ENCODE results near the gene IL6ST.
"Not testable (repeated sequence)": the region's sequence is repeated elsewhere in the genome, so short reads cannot be mapped to it uniquely, and the experiment has no call there.

IL6ST gene

GRCh38 chr5:55989860-55990259, 4.9 kb downstream of the IL6ST start:
- Histone ChIP-seq H4K20me1 (ENCODE audit: insufficient read depth, low read length) (no peaks in the 10 kb centered on the region), H3F3A (ENCODE audit: insufficient read depth, low read length) (no peaks in the 10 kb centered on the region), H3K9me2 (ENCODE audit: low read depth, low read length) (no peaks in the 10 kb centered on the region), H3K4me3 (ENCODE audit: low read depth, low read length, poor library complexity, severe bottlenecking) (no peak overlapping the region), H3K4me1 (ENCODE audit: insufficient read depth, low read length, severe bottlenecking) (peaks cover 15% of the 10 kb centered on the region), H3K9ac (ENCODE audit: low read length) (no peak overlapping the region), H3K4me2 (ENCODE audit: low read length) (no peak overlapping the region), H3K36me3 (ENCODE audit: insufficient read depth, low read length) (no peaks in the 10 kb centered on the region), H3K9me3 (ENCODE audit: low read length) (no peaks in the 10 kb centered on the region), H2AFZ (ENCODE audit: low read length) (no peak overlapping the region), H3K27me3 (ENCODE audit: insufficient read depth, low read length) (no peaks in the 10 kb centered on the region), H3K79me2 (ENCODE audit: insufficient read depth, low read length) (no peaks in the 10 kb centered on the region), H3K27ac (ENCODE audit: low read depth, low read length, poor library complexity, severe bottlenecking) (no peak overlapping the region)
- TF ChIP-seq EZH2 (IDR thresholded peaks at IDR 0.05; ENCODE audit: borderline replicate concordance, low read length): no peak

DNA sequence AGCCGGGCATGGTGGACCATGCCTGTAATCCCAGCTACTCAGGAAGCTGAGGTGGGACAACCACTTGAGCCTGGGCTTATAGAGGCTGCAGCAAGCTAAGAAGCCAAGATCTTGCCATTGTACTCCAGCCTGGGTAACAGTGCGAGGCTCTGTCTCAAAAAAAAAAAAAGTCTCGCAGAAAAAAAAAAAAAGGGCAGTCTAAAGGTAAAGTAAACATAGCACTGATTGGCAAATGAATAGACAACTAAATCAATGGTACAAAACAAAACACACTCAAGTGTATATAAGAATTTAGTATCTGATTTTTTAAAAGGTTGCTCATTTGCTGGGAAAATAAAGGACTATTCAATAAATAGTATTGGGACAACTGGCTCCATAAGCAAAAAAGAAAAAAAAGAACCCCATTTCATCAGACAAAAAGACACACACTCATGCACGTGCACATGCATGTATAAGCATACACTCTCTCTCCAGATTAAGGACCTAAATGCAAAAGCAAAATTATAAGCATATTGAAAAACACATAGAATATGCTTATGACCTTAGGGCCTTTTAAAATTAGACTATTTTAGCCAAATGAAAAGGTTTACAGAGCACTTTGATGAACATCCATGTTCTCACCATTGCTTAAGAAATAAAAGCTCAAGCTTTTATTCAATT, 5.7 kb downstream of the IL6ST start:
- TF ChIP-seq EZH2 (IDR thresholded peaks at IDR 0.05; ENCODE audit: borderline replicate concordance, low read length): no peak
- TF ChIP-seq, protein P1, sequence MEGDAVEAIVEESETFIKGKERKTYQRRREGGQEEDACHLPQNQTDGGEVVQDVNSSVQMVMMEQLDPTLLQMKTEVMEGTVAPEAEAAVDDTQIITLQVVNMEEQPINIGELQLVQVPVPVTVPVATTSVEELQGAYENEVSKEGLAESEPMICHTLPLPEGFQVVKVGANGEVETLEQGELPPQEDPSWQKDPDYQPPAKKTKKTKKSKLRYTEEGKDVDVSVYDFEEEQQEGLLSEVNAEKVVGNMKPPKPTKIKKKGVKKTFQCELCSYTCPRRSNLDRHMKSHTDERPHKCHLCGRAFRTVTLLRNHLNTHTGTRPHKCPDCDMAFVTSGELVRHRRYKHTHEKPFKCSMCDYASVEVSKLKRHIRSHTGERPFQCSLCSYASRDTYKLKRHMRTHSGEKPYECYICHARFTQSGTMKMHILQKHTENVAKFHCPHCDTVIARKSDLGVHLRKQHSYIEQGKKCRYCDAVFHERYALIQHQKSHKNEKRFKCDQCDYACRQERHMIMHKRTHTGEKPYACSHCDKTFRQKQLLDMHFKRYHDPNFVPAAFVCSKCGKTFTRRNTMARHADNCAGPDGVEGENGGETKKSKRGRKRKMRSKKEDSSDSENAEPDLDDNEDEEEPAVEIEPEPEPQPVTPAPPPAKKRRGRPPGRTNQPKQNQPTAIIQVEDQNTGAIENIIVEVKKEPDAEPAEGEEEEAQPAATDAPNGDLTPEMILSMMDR (IDR thresholded peaks at IDR 0.05; ENCODE audit: low read length): no peak
- Histone ChIP-seq H2AFZ (ENCODE audit: low read length) (no peak overlapping the region), H3K4me3 (ENCODE audit: low read depth, low read length, poor library complexity, severe bottlenecking) (no peak overlapping the region), H3K9ac (ENCODE audit: low read length) (no peak overlapping the region), H3K4me1 (ENCODE audit: insufficient read depth, low read length, severe bottlenecking) (peaks cover 12% of the 10 kb centered on the region), H3F3A (ENCODE audit: insufficient read depth, low read length) (no peaks in the 10 kb centered on the region), H3K27me3 (ENCODE audit: insufficient read depth, low read length) (no peaks in the 10 kb centered on the region), H3K9me2 (ENCODE audit: low read depth, low read length) (no peaks in the 10 kb centered on the region), H4K20me1 (ENCODE audit: insufficient read depth, low read length) (no peaks in the 10 kb centered on the region), H3K4me2 (ENCODE audit: low read length) (no peak overlapping the region), H3K9me3 (ENCODE audit: low read length) (no peaks in the 10 kb centered on the region), H3K27ac (ENCODE audit: low read depth, low read length, poor library complexity, severe bottlenecking) (no peak overlapping the region), H3K36me3 (ENCODE audit: insufficient read depth, low read length) (no peaks in the 10 kb centered on the region), H3K79me2 (ENCODE audit: insufficient read depth, low read length) (no peaks in the 10 kb centered on the region)

- not testable (repeated sequence) for H3K4me2 ChIP-seq (ENCODE audit: low read length); H3K4me1 ChIP-seq (ENCODE audit: insufficient read depth, low read length, severe bottlenecking); H3K4me3 ChIP-seq (ENCODE audit: low read depth, low read length, poor library complexity, severe bottlenecking)
Observed at GRCh38 chr5:55988428-55988827, 6.3 kb downstream of the IL6ST start.

DNA sequence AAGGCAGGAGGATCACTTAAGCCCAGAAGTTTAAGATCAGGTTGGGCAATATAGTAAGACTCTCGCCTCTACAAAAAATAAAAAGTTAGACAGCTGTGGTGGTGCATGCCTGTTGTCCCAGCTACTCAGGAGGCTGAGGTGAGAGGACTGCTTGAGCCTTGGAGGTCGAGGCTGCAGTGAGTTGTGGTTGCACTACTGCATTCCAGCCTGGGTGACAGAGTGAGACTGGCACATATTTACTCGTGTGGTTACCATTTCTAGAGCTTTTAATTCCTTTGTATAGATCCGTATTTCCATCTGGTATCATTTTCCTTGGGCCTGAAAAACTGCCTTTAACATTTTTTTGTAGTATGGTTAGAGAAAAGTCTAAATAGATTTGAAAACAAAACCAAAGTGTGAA, 7.8 kb downstream of the IL6ST start:
- Histone ChIP-seq H3K4me2 (ENCODE audit: low read length) (no peak overlapping the region), H3K79me2 (ENCODE audit: insufficient read depth, low read length) (no peaks in the 10 kb centered on the region), H3K9me2 (ENCODE audit: low read depth, low read length) (no peaks in the 10 kb centered on the region), H3K27ac (ENCODE audit: low read depth, low read length, poor library complexity, severe bottlenecking) (no peak overlapping the region), H3K9ac (ENCODE audit: low read length) (no peak overlapping the region), H3F3A (ENCODE audit: insufficient read depth, low read length) (no peaks in the 10 kb centered on the region), H3K27me3 (ENCODE audit: insufficient read depth, low read length) (no peaks in the 10 kb centered on the region), H3K36me3 (ENCODE audit: insufficient read depth, low read length) (no peaks in the 10 kb centered on the region), H3K9me3 (ENCODE audit: low read length) (no peaks in the 10 kb centered on the region), H2AFZ (ENCODE audit: low read length) (no peak overlapping the region), H4K20me1 (ENCODE audit: insufficient read depth, low read length) (no peaks in the 10 kb centered on the region), H3K4me1 (ENCODE audit: insufficient read depth, low read length, severe bottlenecking) (no peaks in the 10 kb centered on the region), H3K4me3 (ENCODE audit: low read depth, low read length, poor library complexity, severe bottlenecking) (no peak overlapping the region)
- no peak for TF ChIP-seq EZH2 (IDR thresholded peaks at IDR 0.05; ENCODE audit: borderline replicate concordance, low read length)
- TF ChIP-seq, protein P1 (IDR thresholded peaks at IDR 0.05; ENCODE audit: low read length): no peak

More at GRCh38 chr5:55988428-55988827, 6.3 kb downstream of the IL6ST start:
- H3K9me3 ChIP-seq (ENCODE audit: low read length); H4K20me1 ChIP-seq (ENCODE audit: insufficient read depth, low read length); H3F3A ChIP-seq (ENCODE audit: insufficient read depth, low read length); H2AFZ ChIP-seq (ENCODE audit: low read length); H3K79me2 ChIP-seq (ENCODE audit: insufficient read depth, low read length); H3K36me3 ChIP-seq (ENCODE audit: insufficient read depth, low read length); H3K9me2 ChIP-seq (ENCODE audit: low read depth, low read length); H3K27ac ChIP-seq (ENCODE audit: low read depth, low read length, poor library complexity, severe bottlenecking); H3K27me3 ChIP-seq (ENCODE audit: insufficient read depth, low read length); H3K9ac ChIP-seq (ENCODE audit: low read length): not testable (repeated sequence)
